A549 (cell line): ENCODE measurements around the gene CDH18. TPM values are rescaled to one million over a fixed set of nuclear protein-coding genes. Genes with fewer than 3 reads are reported as not detected.

Source experiments
- ATAC-seq, 2 experiments: fragments of 200-7000 bp in 1 of 2; fragments of >200 bp in 1 of 2; cut with Nextera tagmentation in 1 of 2; cut with Tn5 transposase in 1 of 2; 3 replicates each; pipeline versions ENCODE4 v1.8.0 to v1.9.1; 2018 to 2020; ENCODE audit warnings: mild to moderate bottlenecking in 1 of 2, moderate library complexity in 1 of 2
- CTCF ChIA-PET: fragments of 300-600 bp; sonication (Branson Sonifier 250); formaldehyde crosslinking; extraction: SDS; loops from one replicate; lab custom pipeline; 2021; ENCODE audit warnings: antibody characterized with exemption, inconsistent platforms; lab: Yijun Ruan, JAX
- POLR2A ChIA-PET: fragments of 350-600 bp; formaldehyde crosslinking; extraction: SDS; loops from one replicate; lab custom pipeline; 2021; ENCODE audit warnings: antibody characterized with exemption, inconsistent platforms; lab: Yijun Ruan, JAX
- DNase-seq, 2 experiments: peaks; one replicate each; pipeline versions ENCODE4 v3.0.0 to v3.0.0-alpha.2; 2011 to 2016; ENCODE audit warnings: low read depth in 1 of 2, low spot score in 1 of 2
- FAIRE-seq: peaks from 2 replicates; lab custom pipeline; 2011; peaks lifted over from hg19 to GRCh38; lab: Jason Lieb, UNC
- H3K27ac ChIP-seq, 2 experiments: fragments of >200 bp; sonication (Bioruptor Twin); formaldehyde crosslinking; 3 replicates each; pipeline ENCODE4 v1.5.1; 2016 to 2017
- H3K4me1 ChIP-seq: fragments of >200 bp; sonication (Bioruptor Twin); formaldehyde crosslinking; 3 replicates; pipeline ENCODE4 v1.6.1; 2016
- H3K4me2 ChIP-seq: fragments of >200 bp; sonication (Bioruptor Twin); formaldehyde crosslinking; 3 replicates; pipeline ENCODE4 v1.6.1; 2016
- H3K4me3 ChIP-seq: fragments of >200 bp; sonication (Bioruptor Twin); formaldehyde crosslinking; 3 replicates; pipeline ENCODE4 v1.5.1; 2016
- H3K9me3 ChIP-seq: fragments of >200 bp; sonication (Bioruptor Twin); formaldehyde crosslinking; 3 replicates; pipeline ENCODE4 v1.6.1; 2016
- CBX2 ChIP-seq: fragments of 200-600 bp; sonication (generic); IDR thresholded peaks from 2 replicates; pipeline ENCODE4 v1.6.1; 2016; ENCODE audit warnings: low read depth, mild to moderate bottlenecking, borderline replicate concordance
- E2F6 ChIP-seq: IDR thresholded peaks from 2 replicates; pipeline ENCODE4 v1.6.1; 2012; ENCODE audit warnings: low read depth, borderline replicate concordance
- EHF ChIP-seq: fragments of 250-450 bp; sonication (Bioruptor Pico); IDR thresholded peaks from 2 replicates; pipeline ENCODE4 v1.5.0; 2020; ENCODE audit warnings: mild to moderate bottlenecking
- EHMT2 ChIP-seq: fragments of 200-600 bp; sonication (generic); IDR thresholded peaks from 2 replicates; pipeline ENCODE4 v1.6.1; 2016; ENCODE audit warnings: antibody characterized with exemption, low read depth, mild to moderate bottlenecking, moderate library complexity
- ELK1 ChIP-seq: fragments of 150-350 bp; IDR thresholded peaks from 2 replicates; pipeline ENCODE4 v1.6.1; 2014; ENCODE audit warnings: low read depth, mild to moderate bottlenecking, low read length
- FOSB ChIP-seq: fragments of 250-450 bp; sonication (Bioruptor Pico); IDR thresholded peaks from 2 replicates; pipeline ENCODE4 v1.5.0; 2020; ENCODE audit warnings: mild to moderate bottlenecking, moderate library complexity
- FOXS1 ChIP-seq: fragments of 250-450 bp; sonication (Bioruptor Pico); IDR thresholded peaks from 2 replicates; pipeline ENCODE4 v1.5.0; 2020; ENCODE audit warnings: mild to moderate bottlenecking, moderate library complexity
- HEYL ChIP-seq: fragments of 250-450 bp; sonication (Bioruptor Pico); IDR thresholded peaks from 2 replicates; pipeline ENCODE4 v1.8.0; 2021; ENCODE audit warnings: mild to moderate bottlenecking, moderate library complexity
- HOXA7 ChIP-seq: fragments of 250-450 bp; sonication (Bioruptor Pico); IDR thresholded peaks from 2 replicates; pipeline ENCODE4 v1.5.0; 2020; ENCODE audit warnings: mild to moderate bottlenecking, moderate library complexity
- JUNB ChIP-seq: fragments of >200 bp; sonication (Bioruptor Twin); formaldehyde crosslinking; IDR thresholded peaks from 2 replicates; pipeline ENCODE4 v1.6.1; 2016
- KDM1A ChIP-seq: fragments of 200-600 bp; sonication (generic); IDR thresholded peaks from 2 replicates; pipeline ENCODE4 v1.6.1; 2016; ENCODE audit warnings: low read depth, mild to moderate bottlenecking
- KDM5A ChIP-seq: fragments of 200-600 bp; sonication (generic); IDR thresholded peaks from 2 replicates; pipeline ENCODE4 v1.6.1; 2016; ENCODE audit warnings: antibody characterized with exemption, mild to moderate bottlenecking
- MAZ ChIP-seq: fragments of 150-350 bp; IDR thresholded peaks from 2 replicates; pipeline ENCODE4 v1.6.1; 2014; ENCODE audit warnings: antibody characterized with exemption, low read depth, low read length, borderline replicate concordance
- NPAS2 ChIP-seq: fragments of 250-450 bp; sonication (Bioruptor Pico); IDR thresholded peaks from 2 replicates; pipeline ENCODE4 v1.8.0; 2022; ENCODE audit warnings: mild to moderate bottlenecking, moderate library complexity, borderline replicate concordance
- PHF8 ChIP-seq: fragments of 200-600 bp; sonication (generic); IDR thresholded peaks from 2 replicates; pipeline ENCODE4 v1.6.1; 2016; ENCODE audit warnings: low read depth, mild to moderate bottlenecking, antibody characterized with exemption, moderate library complexity, borderline replicate concordance
- POLR2AphosphoS2 ChIP-seq: conservative IDR thresholded peaks from 2 replicates; pipeline ENCODE4 v1.6.1; 2012; ENCODE audit warnings: low read length, improper control_type of control experiment, inconsistent platforms
- RCOR1 ChIP-seq: fragments of 150-350 bp; IDR thresholded peaks from 2 replicates; pipeline ENCODE4 v1.6.1; 2014; ENCODE audit warnings: antibody characterized with exemption, low read length, low read depth
- RNF2 ChIP-seq: fragments of 200-600 bp; sonication (generic); IDR thresholded peaks from 2 replicates; pipeline ENCODE4 v1.6.1; 2016; ENCODE audit warnings: low read depth, mild to moderate bottlenecking, antibody characterized with exemption, moderate library complexity, borderline replicate concordance
- TP53 ChIP-seq: fragments of 250-450 bp; sonication (Bioruptor Pico); IDR thresholded peaks from 2 replicates; pipeline ENCODE4 v1.5.0; 2021; ENCODE audit warnings: mild to moderate bottlenecking, moderate library complexity
- ZC3H11A ChIP-seq: fragments of 450-650 bp; IDR thresholded peaks from 2 replicates; pipeline ENCODE4 v1.6.1; 2014; ENCODE audit warnings: antibody characterized with exemption, mild to moderate bottlenecking
- WGBS: methylation state at CpG from one replicate; pipeline ENCODE4 v1.1.6; 2017; ENCODE audit errors: missing lambda C conversion rate; 5-methylcytosine and 5-hydroxymethylcytosine counted together
- polyA plus RNA-seq, 4 experiments: library from polyadenylated mRNA; depleted of rRNA in 3 of 4; stranded (reverse); fragments of >200 nt; fragmentation: RNase III in 1 of 4; extraction: RNeasy Plus Mini Kit Qiagen cat#74134 plus additional on column Dnase treatment in 1 of 4; gene quantifications; 2 replicates in 3 of 4; 3 replicates in 1 of 4; pipeline ENCODE4 v1.2.3, GENCODE V29; 2011 to 2017
- TF ChIP-seq, protein P1 (sequence below): fragments of 200-600 bp; sonication (generic); IDR thresholded peaks from 2 replicates; pipeline ENCODE4 v1.6.1; 2016; ENCODE audit warnings: antibody characterized with exemption, mild to moderate bottlenecking, moderate library complexity
- TF ChIP-seq, protein P2 (sequence below): fragments of 250-450 bp; sonication (Bioruptor Pico); IDR thresholded peaks from 2 replicates; pipeline ENCODE4 v1.5.0; 2021; ENCODE audit warnings: mild to moderate bottlenecking, moderate library complexity, borderline replicate concordance

The CDH18 gene
- polyA plus RNA-seq, 2 of the 4 experiments (the other 2 are of a cell fraction), result not detected

DNA sequence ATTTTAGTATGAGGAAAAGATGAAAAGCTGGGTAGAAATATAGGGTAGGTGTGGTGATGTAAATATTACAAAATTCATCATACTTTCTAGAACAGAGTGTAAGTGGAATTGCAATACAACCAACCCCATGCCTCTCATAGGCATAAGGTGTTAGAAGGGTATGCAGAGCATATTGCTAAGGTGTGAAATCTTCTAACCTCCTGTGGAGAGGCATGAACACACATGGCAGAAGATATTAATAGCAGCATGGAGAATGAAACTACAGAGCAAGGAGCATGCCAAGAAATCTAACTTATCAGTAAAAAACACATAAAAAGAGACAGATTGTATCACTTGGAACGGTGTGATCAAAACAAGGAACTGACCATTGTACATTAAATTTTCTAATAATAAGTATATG, 441.5 kb downstream of the CDH18 start:
- TF ChIP-seq, protein P1, sequence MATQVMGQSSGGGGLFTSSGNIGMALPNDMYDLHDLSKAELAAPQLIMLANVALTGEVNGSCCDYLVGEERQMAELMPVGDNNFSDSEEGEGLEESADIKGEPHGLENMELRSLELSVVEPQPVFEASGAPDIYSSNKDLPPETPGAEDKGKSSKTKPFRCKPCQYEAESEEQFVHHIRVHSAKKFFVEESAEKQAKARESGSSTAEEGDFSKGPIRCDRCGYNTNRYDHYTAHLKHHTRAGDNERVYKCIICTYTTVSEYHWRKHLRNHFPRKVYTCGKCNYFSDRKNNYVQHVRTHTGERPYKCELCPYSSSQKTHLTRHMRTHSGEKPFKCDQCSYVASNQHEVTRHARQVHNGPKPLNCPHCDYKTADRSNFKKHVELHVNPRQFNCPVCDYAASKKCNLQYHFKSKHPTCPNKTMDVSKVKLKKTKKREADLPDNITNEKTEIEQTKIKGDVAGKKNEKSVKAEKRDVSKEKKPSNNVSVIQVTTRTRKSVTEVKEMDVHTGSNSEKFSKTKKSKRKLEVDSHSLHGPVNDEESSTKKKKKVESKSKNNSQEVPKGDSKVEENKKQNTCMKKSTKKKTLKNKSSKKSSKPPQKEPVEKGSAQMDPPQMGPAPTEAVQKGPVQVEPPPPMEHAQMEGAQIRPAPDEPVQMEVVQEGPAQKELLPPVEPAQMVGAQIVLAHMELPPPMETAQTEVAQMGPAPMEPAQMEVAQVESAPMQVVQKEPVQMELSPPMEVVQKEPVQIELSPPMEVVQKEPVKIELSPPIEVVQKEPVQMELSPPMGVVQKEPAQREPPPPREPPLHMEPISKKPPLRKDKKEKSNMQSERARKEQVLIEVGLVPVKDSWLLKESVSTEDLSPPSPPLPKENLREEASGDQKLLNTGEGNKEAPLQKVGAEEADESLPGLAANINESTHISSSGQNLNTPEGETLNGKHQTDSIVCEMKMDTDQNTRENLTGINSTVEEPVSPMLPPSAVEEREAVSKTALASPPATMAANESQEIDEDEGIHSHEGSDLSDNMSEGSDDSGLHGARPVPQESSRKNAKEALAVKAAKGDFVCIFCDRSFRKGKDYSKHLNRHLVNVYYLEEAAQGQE, result no peak
- TF ChIP-seq HEYL (CRISPR knock-in tag), result no peak
- no peak for TF ChIP-seq MAZ
- no peak for TF ChIP-seq RCOR1
- TF ChIP-seq EHF (CRISPR knock-in tag), result no peak
- no peak for TF ChIP-seq KDM5A
- TF ChIP-seq ZC3H11A, result no peak
- no peak for TF ChIP-seq E2F6

GRCh38 chr5:19538607-19539006, 449.4 kb downstream of the CDH18 start:
- TF ChIP-seq CBX2, result no peak
- no peak for TF ChIP-seq RNF2
- TF ChIP-seq NPAS2 (CRISPR knock-in tag), result no peak
- no peak for TF ChIP-seq TP53
- no peak for TF ChIP-seq POLR2AphosphoS2
- TF ChIP-seq, protein P2, sequence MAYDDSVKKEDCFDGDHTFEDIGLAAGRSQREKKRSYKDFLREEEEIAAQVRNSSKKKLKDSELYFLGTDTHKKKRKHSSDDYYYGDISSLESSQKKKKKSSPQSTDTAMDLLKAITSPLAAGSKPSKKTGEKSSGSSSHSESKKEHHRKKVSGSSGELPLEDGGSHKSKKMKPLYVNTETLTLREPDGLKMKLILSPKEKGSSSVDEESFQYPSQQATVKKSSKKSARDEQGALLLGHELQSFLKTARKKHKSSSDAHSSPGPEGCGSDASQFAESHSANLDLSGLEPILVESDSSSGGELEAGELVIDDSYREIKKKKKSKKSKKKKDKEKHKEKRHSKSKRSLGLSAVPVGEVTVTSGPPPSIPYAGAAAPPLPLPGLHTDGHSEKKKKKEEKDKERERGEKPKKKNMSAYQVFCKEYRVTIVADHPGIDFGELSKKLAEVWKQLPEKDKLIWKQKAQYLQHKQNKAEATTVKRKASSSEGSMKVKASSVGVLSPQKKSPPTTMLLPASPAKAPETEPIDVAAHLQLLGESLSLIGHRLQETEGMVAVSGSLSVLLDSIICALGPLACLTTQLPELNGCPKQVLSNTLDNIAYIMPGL (CRISPR knock-in tag), result no peak
- no peak for TF ChIP-seq PHF8
- TF ChIP-seq JUNB, result no peak
- TF ChIP-seq ELK1, result no peak
- TF ChIP-seq FOXS1 (CRISPR knock-in tag), result no peak
- no peak for TF ChIP-seq HOXA7
- no peak for TF ChIP-seq KDM1A
- no peak for TF ChIP-seq RCOR1
- TF ChIP-seq E2F6, result no peak
- TF ChIP-seq MAZ, result no peak
- no peak for TF ChIP-seq FOSB (CRISPR knock-in tag)
- TF ChIP-seq KDM5A, result no peak
- no peak for TF ChIP-seq EHMT2
- DNase-seq (no peak), FAIRE-seq (no peak), ATAC-seq (no peak)
- H3K9me3 ChIP-seq, result no peaks in the 10 kb centered on the region
- H3K4me2 ChIP-seq, result no peak overlapping the region
- no peaks in the 10 kb centered on the region for H3K4me1 ChIP-seq
- H3K4me3 ChIP-seq, result no peak overlapping the region
- ChIA-PET CTCF (no interaction called here), POLR2A (no interaction called here)
- no peak overlapping the region for H3K27ac ChIP-seq
- 22% methylated on average over 2 of the region's 2 CpGs for WGBS

More for the DNA sequence above, 441.5 kb downstream of the CDH18 start:
- H3K4me2 ChIP-seq, result no peak overlapping the region
- ATAC-seq, result no peak
- H3K9me3 ChIP-seq, result no peaks in the 10 kb centered on the region
- no peak overlapping the region for H3K27ac ChIP-seq
- WGBS, result 3% methylated on average over 1 of the region's 1 CpG
- H3K4me1 ChIP-seq, result no peaks in the 10 kb centered on the region
- no peak overlapping the region for H3K4me3 ChIP-seq
- CTCF ChIA-PET, result interaction anchor here (0.9 kb wide), 1 partner anchor 7 kb away, joined by 3 read pairs; no protein-coding TSS in a partner anchor
- no peak for DNase-seq
- FAIRE-seq, result no peak
- POLR2A ChIA-PET, result no interaction called here
